Activated gamma-delta T cell (primary cell): ENCODE measurements around the gene UMOD.

Experiments
- DNase-seq: peaks from one replicate; lab custom pipeline; 2025; lab: John Stamatoyannopoulos, UW
- total RNA-seq, 2 donors: gene quantifications; one replicate each; lab custom pipeline; 2026; lab: John Stamatoyannopoulos, UW

UMOD gene
- total RNA-seq = 0 to 0.13 reads per million in 2 donors

- DNase-seq = no peak
Observed at GRCh38 chr16:20352615-20353014, at the start of gene UMOD. TSS of gene UMOD (minus strand) at chr16:20352715. CDS start at chr16:20350737, 1,978 bp downstream.

GRCh38 chr16:20401475-20402016 lies 49.0 kb upstream of the UMOD start:
- no peak for DNase-seq

GRCh38 chr16:20401066-20401465 lies 48.6 kb upstream of the UMOD start:
- no peak for DNase-seq

GRCh38 chr16:20399185-20399584 lies 46.7 kb upstream of the UMOD start:
- no peak for DNase-seq

GRCh38 chr16:20398603-20399002 lies 46.1 kb upstream of the UMOD start:
- DNase-seq = no peak

GRCh38 chr16:20397468-20398074 lies 45.1 kb upstream of the UMOD start:
- DNase-seq = no peak

GRCh38 chr16:20396846-20397467 lies 44.4 kb upstream of the UMOD start:
- DNase-seq = no peak

- no peak for DNase-seq
Observed at GRCh38 chr16:20395946-20396345, 43.4 kb upstream of the UMOD start.

- no peak for DNase-seq
Observed at GRCh38 chr16:20393801-20394577, 41.5 kb upstream of the UMOD start.

- no peak for DNase-seq
Observed at GRCh38 chr16:20391045-20391444, 38.5 kb upstream of the UMOD start.

GRCh38 chr16:20388854-20389253 lies 36.3 kb upstream of the UMOD start:
- DNase-seq = no peak

GRCh38 chr16:20387978-20388377 lies 35.5 kb upstream of the UMOD start:
- no peak for DNase-seq

- DNase-seq = no peak
Observed at GRCh38 chr16:20385844-20386832, 33.6 kb upstream of the UMOD start.

- no peak for DNase-seq
Observed at GRCh38 chr16:20383106-20384029, 30.9 kb upstream of the UMOD start.

- DNase-seq = no peak
Observed at GRCh38 chr16:20382202-20382948, 29.9 kb upstream of the UMOD start.

- no peak for DNase-seq
Observed at GRCh38 chr16:20380782-20381181, 28.3 kb upstream of the UMOD start.

GRCh38 chr16:20377181-20377580 lies 24.7 kb upstream of the UMOD start:
- no peak for DNase-seq

- no peak for DNase-seq
Observed at GRCh38 chr16:20372701-20373100, 20.2 kb upstream of the UMOD start.

GRCh38 chr16:20369452-20370054 lies 17.0 kb upstream of the UMOD start:
- DNase-seq = no peak
